Parietal lobe (tissue), 1 donor: ENCODE measurements around the gene ZC3HAV1L. TPM values are rescaled to one million over a fixed set of nuclear protein-coding genes. Genes with fewer than 3 reads are reported as not detected.

Experiments
- total RNA-seq: library from RNA; depleted of rRNA; stranded (reverse); fragments of >200 nt; gene quantifications from one replicate; pipeline ENCODE4 v1.2.3, GENCODE V29; 2014

The ZC3HAV1L gene
- 16.0 TPM for total RNA-seq

GRCh38 chr7:139035586-139036353 lies at the start of gene ZC3HAV1L:
TSS of gene ZC3HAV1L (minus strand) at chr7:139036042. CDS start at chr7:139036017, 25 bp downstream.

GRCh38 chr7:138981332-138982203 lies 54.3 kb downstream of the ZC3HAV1L start, which contains the start of gene KIAA1549:
TSS of gene KIAA1549 (minus strand) at chr7:138981389. CDS start at chr7:138981269, 120 bp downstream.

Other genes starting within 250 kb of the ZC3HAV1L start
- not detected for gene TMEM213, start 238.0 kb downstream of the ZC3HAV1L start, total RNA-seq
- 0.94 TPM for gene ATP6V0A4, start 237.8 kb downstream of the ZC3HAV1L start, total RNA-seq
- 57.9 TPM for gene KIAA1549, start 54.7 kb downstream of the ZC3HAV1L start, total RNA-seq
- gene ZC3HAV1, start 73.7 kb upstream of the ZC3HAV1L start, total RNA-seq = 4.7 TPM
- 52.9 TPM for gene UBN2, start 195.2 kb upstream of the ZC3HAV1L start, total RNA-seq